Psoas muscle (tissue), 8 donors: ENCODE results near the gene CDK3. TPM values are rescaled to one million over a fixed set of nuclear protein-coding genes. Genes with fewer than 3 reads are reported as not detected.
A peak's percentile ranks its signal among the peaks of the same experiment; 100 is the strongest.

ENCODE experiments used
- ATAC-seq, 4 donors: fragments of 200-7000 bp; cut with Tn5 transposase; one replicate each; pipeline ENCODE4 v1.9.1; 2020; ENCODE audit warnings: moderate library complexity in 3 of 4, mild to moderate bottlenecking in 2 of 4
- DNase-seq, 2 donors: peaks; one replicate each; pipeline ENCODE4 v3.0.0-alpha.2; 2020
- H3K27ac ChIP-seq: fragments of 200-600 bp; one replicate; pipeline ENCODE4 v1.8.0; 2022
- H3K27me3 ChIP-seq, 3 donors: fragments of 200-600 bp in 1 of 3; one replicate each; pipeline versions ENCODE4 v1.6.1 to v1.8.0; 2013 to 2022; ENCODE audit warnings: low read length in 2 of 3, mild to moderate bottlenecking in 2 of 3, moderate library complexity in 1 of 3; ENCODE audit not compliant: insufficient read depth in 3 of 3
- H3K36me3 ChIP-seq, 2 donors: fragments of 200-600 bp in 1 of 2; one replicate each; pipeline versions ENCODE4 v1.6.1 to v1.8.0; 2013 to 2022; ENCODE audit warnings: low read depth in 1 of 2, mild to moderate bottlenecking in 1 of 2, moderate library complexity in 1 of 2; ENCODE audit not compliant: insufficient read depth in 1 of 2
- H3K4me1 ChIP-seq: fragments of 200-600 bp; one replicate; pipeline ENCODE4 v1.8.0; 2022
- H3K4me3 ChIP-seq: fragments of 200-600 bp; one replicate; pipeline ENCODE4 v1.8.0; 2022; ENCODE audit warnings: mild to moderate bottlenecking
- H3K9me3 ChIP-seq: fragments of 200-600 bp; one replicate; pipeline ENCODE4 v1.8.0; 2022
- WGBS, 3 donors: extraction: QIAGEN DNeasy Blood & Tissue Kit; methylation state at CpG; one replicate each; pipeline versions ENCODE4 v1.1.6 to v1.1.7; 2013; 5-methylcytosine and 5-hydroxymethylcytosine counted together
- intact Hi-C, 2 donors: fragments of 100-400 bp; cut with DNase I; formaldehyde crosslinking; loops; one replicate each; pipeline versions ENCODE4 v1.11.0 to v1.14.2; 2022
- long read RNA-seq, 2 donors: library from polyadenylated mRNA; unstranded; transcript quantifications; one replicate each; pipeline ENCODE4 v2.0.0, GENCODE V29; 2021
- polyA plus RNA-seq, 3 donors: library from polyadenylated mRNA; stranded (reverse); fragments of 200-250 nt; gene quantifications; one replicate each; pipeline ENCODE4 v1.2.3, GENCODE V29; 2013
- total RNA-seq, 4 donors: library from RNA; stranded (reverse); fragmentation: NEBNext Ultra II Directional in 2 of 4; extraction: Animal tissue kit (Norgen Biotek cat#: 25700) in 2 of 4; gene quantifications; one replicate each; pipeline versions ENCODE4 v1.2.1 to v1.2.4, GENCODE V29; 2021 to 2023
- TF ChIP-seq, protein P1 (sequence below): fragments of 200-600 bp; IDR thresholded peaks from one replicate; pipeline ENCODE4 v1.8.0; 2022; ENCODE audit warnings: antibody characterized with exemption
- donor health status: healthy with polysubstance abuse.
- donor health status: DM: no; HTN: no; CAD: no; lungs with moderate emphysema.
- donor health status: Bipolar disorder and iron deficiency.
- donor health status: healthy.
- donor health status: DM: yes; HTN: yes; CAD: no.
- donor health status: DM: no; HTN: no; CAD: no.
- donor health status: DM: no; HTN: no; CAD: no.
- donor health status: DM: yes; HTN: yes; CAD: no.

Gene CDK3
- total RNA-seq = 1 to 10 TPM in 1 of 4 donors, under 1 TPM in 3; 0.60 to 1.4 (median 0.62) TPM
- polyA plus RNA-seq = 1 to 10 TPM in 2 of 3 donors, under 1 TPM in 1; 0.47 to 1.9 (median 1.1) TPM
- long read RNA-seq, donor 1 = 0 reads
- long read RNA-seq, donor 2 = 0 reads

DNA sequence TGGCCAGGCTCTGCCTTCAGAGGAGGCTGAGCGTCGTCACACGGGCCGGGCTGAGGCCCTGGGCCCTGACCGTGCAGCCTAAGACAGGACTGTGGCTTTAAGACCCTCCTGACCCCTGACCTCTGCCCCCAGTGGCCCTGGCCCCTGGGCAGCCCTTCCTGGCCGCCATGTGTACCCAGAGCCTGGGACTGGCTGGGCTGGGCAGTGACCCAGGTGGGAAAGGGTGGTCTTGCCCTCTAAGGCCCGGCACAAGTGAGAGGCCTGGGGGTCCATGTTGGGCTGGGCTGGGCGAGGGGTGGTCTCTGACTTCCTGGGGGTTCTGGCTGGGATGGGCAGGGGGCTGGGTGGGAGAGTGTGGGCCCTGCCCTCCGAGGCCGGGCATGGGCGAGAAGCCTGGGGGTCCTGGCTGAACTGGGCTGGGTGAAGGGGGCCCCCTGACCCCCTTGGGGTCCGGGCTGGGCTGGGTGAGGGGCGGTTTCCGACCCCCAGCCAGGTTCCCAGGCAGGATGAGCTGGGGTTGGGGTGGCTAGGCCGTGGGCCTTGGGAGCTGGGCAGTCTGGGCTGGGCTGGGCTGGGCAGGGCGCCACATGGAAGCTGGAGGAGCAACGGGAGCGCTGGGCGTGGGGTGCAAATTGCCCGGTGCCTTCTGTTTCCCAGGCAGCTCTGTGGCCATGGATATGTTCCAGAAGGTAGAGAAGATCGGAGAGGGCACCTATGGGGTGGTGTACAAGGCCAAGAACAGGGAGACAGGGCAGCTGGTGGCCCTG, at the start of gene CDK3:
Gene CDK3 (plus strand): TSS at position 101 of the 767 bp plus-strand sequence. CDS start 571 bp downstream, at position 672.
- WGBS, 3 donors = 84 to 90% (median 87%) methylated on average over 18 to 21 of the region's 21 CpGs
- Histone ChIP-seq H3K27ac (no peak within 1 kb of the TSS), H3K4me1 (no peaks in the 10 kb centered on the region), H3K9me3 (no peaks in the 10 kb centered on the region), H3K36me3 (peaks cover 0 to 4% of the 10 kb centered on the region in 2 donors), H3K27me3 (no peaks in the 10 kb centered on the region), H3K4me3 (no peak within 1 kb of the TSS)
- intact Hi-C loops = no loop called here
- ATAC-seq (peak in 1 of 4 donors; percentile 19), DNase-seq (peak in 1 of 2 donors; percentile 43)
- TF ChIP-seq, protein P1, sequence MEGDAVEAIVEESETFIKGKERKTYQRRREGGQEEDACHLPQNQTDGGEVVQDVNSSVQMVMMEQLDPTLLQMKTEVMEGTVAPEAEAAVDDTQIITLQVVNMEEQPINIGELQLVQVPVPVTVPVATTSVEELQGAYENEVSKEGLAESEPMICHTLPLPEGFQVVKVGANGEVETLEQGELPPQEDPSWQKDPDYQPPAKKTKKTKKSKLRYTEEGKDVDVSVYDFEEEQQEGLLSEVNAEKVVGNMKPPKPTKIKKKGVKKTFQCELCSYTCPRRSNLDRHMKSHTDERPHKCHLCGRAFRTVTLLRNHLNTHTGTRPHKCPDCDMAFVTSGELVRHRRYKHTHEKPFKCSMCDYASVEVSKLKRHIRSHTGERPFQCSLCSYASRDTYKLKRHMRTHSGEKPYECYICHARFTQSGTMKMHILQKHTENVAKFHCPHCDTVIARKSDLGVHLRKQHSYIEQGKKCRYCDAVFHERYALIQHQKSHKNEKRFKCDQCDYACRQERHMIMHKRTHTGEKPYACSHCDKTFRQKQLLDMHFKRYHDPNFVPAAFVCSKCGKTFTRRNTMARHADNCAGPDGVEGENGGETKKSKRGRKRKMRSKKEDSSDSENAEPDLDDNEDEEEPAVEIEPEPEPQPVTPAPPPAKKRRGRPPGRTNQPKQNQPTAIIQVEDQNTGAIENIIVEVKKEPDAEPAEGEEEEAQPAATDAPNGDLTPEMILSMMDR = peak; percentile 1

DNA sequence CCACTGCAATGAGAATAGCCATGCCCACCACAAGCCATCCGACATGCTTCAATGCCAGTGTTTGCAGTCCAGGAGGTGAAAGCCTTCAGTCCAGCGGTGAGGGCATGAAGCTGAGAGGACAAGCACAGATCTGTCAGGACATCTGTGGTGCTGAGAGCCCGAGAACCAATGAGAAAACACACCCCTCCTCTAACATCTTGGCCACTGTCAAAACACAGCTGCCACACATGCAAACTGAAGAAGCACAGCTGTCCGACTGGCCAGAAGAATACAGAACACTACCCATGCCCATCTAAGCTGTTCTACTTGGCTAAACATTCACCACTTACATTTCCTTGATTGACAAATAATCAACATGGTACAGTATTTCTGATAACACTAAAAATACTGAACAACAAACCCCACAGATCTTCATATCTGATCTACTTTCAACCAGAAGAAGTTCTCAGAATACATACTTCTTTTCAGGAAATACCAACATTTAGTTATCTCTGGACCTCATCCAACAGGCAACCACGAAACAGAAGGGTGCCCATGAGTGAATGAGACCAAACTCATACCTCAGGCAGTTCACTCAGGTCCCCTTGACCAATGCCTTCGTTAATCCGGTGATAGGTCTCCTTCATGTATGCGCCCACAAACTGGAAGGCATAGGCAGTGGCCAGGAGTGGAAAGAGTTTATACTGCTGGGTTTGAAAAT, 49.6 kb upstream of the CDK3 start:
- H3K9me3 ChIP-seq = no peaks in the 10 kb centered on the region
- intact Hi-C loops = no loop called here
- peaks cover 19 to 100% of the 10 kb centered on the region in 2 donors for H3K36me3 ChIP-seq

DNA sequence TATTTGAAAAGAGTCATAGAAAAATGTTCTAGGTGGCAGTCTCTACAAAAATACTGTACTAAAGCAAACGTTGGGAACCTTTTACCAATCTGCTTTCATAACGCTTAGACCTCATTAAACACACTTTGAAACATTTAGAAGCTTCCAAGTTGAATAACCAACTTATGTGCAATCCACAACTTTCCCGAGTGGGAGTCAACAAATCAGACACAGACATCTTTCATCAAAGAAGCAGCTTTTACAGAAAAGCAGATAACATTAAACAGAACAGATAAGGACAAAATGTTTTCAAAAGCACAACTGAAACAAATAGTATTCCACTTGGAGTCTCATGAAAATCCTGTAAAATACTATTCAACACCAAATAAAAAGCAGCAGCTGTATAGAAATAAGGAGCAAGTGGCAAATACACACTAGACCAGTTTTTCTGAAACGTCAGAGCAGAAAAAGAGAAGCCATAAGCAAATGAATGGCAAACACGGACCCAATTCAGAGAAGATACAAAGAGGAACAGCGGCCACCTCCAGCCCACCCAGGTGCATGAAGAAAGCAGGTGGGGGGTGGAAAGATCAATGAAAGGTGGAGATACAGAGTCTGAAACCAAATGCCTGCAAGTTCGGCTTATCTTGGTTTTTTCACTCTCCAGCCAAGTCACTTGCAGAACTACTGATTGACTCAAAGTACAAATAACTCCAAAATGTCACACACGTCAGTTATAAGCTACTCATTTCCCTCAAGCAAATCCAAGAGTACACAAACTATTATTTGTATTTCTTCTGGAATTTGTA, 41.4 kb upstream of the CDK3 start:
- no peaks in the 10 kb centered on the region for H3K27me3 ChIP-seq
- ATAC-seq (no peak), DNase-seq (no peak)
- no peak overlapping the region for H3K4me3 ChIP-seq
- no peaks in the 10 kb centered on the region for H3K4me1 ChIP-seq
- H3K27ac ChIP-seq = no peak overlapping the region
- intact Hi-C loops = no loop called here
- TF ChIP-seq, protein P1 = no peak
- 70 to 80% (median 76%) methylated on average over 8 of the region's 8 CpGs for WGBS, 3 donors
- peaks cover 5 to 49% of the 10 kb centered on the region in 2 donors for H3K36me3 ChIP-seq
- H3K9me3 ChIP-seq = no peaks in the 10 kb centered on the region

More for the DNA sequence above, 49.6 kb upstream of the CDK3 start:
- Histone ChIP-seq H3K4me3 (no peak overlapping the region), H3K4me1 (no peaks in the 10 kb centered on the region), H3K27ac (peak overlapping the region; percentile 23), H3K27me3 (no peaks in the 10 kb centered on the region)
- 58 to 68% (median 60%) methylated on average over 8 of the region's 8 CpGs for WGBS, 3 donors
- ATAC-seq = peak in 3 of 4 donors; percentile 20 to 42 (median 37)
- TF ChIP-seq, protein P1 = no peak
- no peak for DNase-seq

DNA sequence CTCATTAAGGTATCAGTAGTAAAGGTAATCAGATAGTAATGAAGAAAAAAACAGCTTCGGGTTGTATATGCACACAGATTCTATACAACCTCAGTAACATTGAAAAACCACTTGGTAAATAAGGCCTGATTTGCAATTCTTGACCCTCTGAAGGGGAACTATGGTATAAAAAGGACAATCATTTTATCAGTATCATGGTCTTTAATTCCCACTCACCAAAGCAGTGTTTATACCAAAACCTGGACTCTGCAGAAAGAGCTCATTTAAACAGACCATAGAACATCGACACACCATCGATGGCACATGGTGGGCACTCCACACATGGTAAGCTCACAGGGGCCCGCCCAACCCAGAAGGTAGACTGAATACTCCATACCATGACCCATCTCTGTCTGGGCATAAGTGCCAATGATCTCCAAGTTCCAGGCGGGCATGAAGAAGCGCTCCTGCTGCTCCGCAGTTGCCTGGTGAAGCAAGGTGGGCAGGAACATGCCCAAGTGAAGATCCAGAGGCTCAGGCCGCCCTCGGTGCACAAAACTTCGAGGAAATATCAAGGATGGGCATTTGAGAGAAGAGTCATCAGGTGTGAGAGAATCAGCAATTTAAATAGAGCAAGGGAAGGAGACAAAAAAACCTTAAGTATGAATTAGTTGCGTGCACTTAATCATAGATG, 40.7 kb upstream of the CDK3 start:
- WGBS, 3 donors = 93 to 97% (median 95%) methylated on average over 11 of the region's 11 CpGs
- Histone ChIP-seq H3K4me3 (no peak overlapping the region), H3K27ac (no peak overlapping the region), H3K36me3 (peaks cover 5 to 42% of the 10 kb centered on the region in 2 donors), H3K4me1 (no peaks in the 10 kb centered on the region), H3K27me3 (no peaks in the 10 kb centered on the region), H3K9me3 (no peaks in the 10 kb centered on the region)
- intact Hi-C loops = no loop called here
- TF ChIP-seq, protein P1 = no peak
- ATAC-seq (no peak), DNase-seq (no peak)
